GM19035 (cell line): ENCODE results near the gene GPC1.
A peak's percentile ranks its signal among the peaks of the same experiment; 100 is the strongest.

ENCODE experiments used
- ATAC-seq: cut with Tn5 transposase; IDR thresholded peaks from one replicate; pipeline ENCODE4 v1.9.1; 2021; ENCODE audit not compliant: unreplicated experiment

The GPC1 gene

DNA sequence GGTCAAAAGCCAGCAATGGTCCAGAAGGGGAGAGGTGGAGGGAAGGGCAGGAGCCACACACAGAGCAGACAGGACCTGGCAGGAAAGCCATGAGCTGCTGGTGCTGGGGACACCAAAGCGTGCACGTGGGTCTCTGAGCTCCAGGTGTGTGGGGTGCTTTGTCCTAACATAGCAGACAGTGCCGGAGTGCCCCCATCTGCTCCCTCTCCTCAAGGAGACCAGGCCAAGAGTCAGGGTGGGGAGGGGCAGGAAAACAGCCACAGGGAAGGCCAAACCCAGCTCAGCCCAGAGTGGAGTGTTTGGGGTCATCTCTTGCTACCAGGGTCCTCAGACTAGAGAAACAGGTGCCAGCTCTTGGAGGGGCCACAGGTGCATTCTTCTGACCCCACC is 4.2 kb upstream of the GPC1 start:
- ATAC-seq, result no peak

GRCh38 chr2:240431661-240432424 is 3.6 kb upstream of the GPC1 start:
- no peak for ATAC-seq

GRCh38 chr2:240432430-240432819 is 3.0 kb upstream of the GPC1 start:
- ATAC-seq, result no peak

DNA sequence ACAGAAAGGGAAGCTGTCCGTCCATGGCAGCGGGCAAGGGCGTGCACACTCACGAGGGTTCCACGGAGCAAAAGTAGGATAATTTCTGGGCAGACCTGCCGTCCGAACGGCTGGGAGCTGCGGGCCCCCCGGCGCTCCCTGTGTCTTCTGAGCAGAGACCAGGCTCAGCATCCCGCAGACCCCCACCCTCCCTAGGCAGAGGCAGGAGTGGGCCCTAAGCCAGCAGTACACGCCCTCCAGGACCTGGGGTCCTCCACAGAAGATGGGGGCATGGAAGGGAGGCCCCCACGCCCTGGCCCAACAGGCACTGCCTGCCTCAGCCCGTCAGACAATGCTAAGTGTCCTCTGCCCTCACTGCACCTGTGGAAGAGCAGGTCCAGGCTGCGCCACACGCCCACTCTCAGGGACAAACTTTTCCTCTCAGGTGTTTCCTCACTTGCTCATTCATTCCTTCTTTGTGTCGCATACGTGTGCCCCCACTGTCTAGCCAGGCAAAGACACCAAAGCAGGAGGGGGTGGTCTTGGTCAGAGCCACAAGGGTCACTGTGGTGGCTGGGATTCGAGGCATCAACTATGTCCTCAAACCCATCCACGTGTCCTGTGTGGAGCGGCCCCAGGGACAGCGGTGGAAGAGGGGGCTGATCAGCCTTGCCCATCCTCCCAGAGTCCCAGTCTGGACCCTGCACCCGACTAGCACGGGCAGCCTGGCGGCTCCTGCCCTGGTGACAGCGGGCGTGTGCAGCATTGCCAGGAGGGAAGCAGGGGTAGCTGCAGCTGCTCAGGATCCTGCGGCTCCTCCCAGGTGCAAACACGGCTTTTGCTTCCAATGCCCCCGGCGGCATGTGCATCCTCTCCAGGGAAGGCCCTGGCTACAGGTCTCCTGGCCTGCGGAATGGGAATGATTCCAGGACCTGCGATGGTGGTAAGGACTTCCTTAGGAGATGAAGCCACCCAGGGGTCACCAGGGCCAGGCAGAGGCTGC is 2.4 kb upstream of the GPC1 start:
- ATAC-seq, result no peak

DNA sequence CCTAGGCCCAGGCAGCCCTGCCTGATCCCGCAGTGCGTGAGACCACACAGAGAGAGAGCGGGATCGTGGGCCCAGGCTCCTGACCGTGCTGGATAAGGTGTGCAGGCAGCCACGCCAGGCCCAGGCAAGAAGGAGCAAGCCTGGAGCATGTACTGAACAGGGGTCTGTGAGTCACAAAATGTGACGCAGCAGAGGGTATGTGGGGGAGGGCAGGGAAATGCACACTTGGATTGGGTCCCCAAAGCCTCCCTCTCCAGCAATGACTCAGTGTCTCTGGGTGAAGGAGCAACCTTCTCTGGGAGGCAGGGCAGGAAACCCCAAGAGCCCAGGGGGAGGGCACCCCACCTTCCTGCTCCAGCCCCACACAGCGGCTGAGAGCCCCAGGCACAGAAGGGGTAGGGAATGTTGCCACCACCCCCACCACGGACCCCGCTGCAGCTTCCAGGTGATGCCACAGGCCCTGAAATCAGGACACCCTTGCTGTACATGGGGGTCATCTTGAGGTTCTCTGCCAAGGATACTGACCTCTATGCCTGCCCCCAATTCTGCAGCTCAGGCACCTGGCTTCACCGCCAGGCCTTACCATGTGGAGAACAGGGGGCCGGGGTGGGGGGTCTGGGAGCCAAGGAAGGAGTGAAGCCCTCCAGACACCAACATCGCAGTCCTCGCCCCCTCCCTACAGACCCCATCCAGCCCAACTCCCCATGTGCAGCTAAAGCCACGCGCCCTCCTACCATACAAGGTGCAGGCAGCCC is 1.3 kb upstream of the GPC1 start:
- ATAC-seq, result no peak

- ATAC-seq, result peak; percentile 67
Measured at GRCh38 chr2:240434728-240435456, 571 bp upstream of the GPC1 start.

DNA sequence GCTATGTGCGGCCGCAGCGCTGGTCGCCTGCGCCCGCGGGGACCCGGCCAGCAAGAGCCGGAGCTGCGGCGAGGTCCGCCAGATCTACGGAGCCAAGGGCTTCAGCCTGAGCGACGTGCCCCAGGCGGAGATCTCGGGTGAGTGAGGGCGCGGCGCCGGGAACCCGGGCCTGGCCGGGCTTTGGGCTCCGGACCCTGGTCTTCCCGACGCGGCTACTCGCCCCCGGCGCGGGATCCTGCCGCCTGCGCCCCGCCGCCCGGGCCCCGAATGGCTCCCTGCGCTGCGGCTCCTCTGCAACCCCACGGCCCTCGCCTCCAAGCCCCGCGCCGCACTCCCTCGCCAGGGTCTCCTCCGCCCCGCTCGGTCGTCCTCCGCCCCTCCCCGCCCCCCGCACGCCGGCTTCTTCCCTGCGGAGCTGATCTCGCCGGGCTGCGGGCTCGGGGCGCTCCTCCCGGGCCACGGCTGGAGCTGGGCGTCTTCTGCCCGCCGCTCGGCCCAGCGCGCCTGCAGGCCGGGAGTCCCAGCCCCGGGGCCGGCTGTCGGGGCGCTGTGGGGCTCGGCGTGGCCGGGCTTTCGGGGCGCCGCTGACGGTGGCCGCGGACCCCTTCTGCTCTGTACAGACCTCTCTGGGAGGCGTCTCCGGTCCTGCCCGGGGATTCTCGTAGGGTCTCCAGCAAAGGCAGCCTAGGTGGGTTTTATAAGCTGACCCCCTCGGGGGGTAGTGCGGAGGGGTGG is 652 bp downstream of the GPC1 start:
- ATAC-seq, result peak; percentile 6

GRCh38 chr2:240436683-240437550 is 1.5 kb downstream of the GPC1 start:
- ATAC-seq, result no peak

DNA sequence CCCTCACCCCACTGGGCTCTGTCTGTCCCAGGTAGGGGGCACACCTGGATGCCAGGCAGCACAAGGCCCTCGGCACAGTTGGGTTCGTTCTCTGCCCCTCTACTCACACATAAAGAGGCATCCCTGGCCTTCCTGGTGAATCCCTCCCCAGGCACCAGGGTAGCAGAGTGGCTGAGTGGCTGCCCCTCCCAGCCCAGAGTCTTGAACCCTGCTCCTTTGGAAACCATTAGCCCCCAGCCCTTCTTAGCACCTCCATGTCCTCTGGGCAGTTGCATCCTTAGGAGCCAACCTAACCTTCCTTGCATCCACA is 2.0 kb downstream of the GPC1 start:
- no peak for ATAC-seq

- no peak for ATAC-seq
Measured at GRCh38 chr2:240437861-240438809, 2.7 kb downstream of the GPC1 start.

DNA sequence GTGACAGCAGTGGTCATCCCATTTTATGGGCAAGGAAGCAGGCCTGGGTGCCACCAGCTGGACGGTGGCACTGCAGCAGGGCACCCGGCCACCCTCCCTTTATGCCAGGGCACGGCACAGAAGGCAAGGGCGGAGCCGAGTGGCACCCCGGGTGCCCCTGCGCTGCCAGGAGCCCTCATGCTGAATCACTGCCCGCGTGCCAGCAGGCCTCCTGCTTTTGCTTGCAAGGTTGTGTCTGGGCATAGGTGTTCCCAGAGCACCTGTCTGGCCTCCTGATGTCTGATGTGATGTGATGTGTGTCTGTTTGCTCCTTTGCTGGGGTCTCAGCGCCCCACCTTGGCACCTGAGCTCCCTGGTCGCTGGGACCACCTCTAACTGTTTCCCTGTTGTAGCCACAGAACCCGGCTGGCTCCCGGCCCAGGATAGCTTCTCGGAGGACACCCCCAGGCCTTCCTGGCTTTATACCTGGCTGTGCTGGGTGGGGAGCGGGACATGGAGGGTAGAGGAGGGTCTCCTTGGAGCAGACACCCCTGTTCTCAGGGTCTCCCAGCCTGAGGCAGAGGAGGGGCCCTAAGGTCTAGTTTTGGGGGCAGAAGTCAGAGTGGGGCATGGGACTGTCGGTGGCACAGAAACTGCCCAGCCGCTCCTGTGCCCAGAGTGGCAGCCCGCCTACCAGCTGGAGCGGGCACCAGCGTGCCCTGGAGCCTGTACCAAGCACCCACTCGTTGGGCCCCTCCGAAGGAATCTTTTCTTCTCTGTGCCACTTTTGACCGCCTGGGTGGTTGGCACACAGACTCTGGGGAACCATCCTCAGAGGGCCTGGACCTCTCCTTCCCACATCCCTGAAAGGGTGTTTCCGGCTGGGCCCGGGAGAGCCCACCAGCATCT is 3.6 kb downstream of the GPC1 start:
- no peak for ATAC-seq

DNA sequence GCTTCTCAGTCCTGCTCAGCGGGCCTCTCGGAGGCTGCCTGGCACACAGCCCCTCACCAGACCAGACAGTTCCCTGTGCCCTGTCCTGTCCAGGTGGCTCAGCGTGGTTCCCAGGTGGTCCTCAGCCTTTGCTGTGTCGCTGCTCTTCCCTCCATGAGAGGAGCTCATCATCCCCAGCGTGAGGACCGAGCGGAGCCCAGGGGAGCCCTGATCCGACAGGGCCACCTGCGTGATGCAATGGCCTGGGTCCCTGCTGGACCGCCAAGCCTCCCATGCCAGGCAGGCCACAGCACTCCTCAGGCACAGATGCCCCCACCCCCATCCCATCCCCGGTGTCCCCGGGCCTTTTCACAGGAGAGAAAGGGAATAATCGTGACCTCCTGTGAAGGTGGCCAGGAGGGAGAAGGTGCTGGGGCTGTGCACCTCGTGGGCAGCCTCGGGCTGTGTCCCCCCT is 4.3 kb downstream of the GPC1 start:
- no peak for ATAC-seq

DNA sequence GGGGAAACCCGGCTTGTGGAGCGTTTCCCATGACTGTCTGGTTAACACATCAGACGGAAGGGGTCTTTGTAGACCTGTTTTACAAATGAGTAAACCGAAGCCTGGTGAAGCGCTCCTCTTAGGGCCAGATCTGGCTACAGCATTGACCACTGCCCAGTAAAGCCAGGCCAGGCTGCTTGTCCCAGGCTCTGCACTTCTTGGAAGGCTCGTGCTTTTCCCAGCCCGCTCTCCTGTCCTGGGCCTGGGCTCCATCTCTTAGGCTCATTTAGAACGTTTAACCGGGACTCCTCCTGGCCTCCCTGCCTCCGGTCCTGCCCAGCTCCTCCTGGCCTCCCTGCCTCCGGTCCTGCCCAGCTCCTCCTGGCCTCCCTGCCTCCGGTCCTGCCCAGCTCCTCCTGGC is 4.8 kb downstream of the GPC1 start:
- no peak for ATAC-seq

DNA sequence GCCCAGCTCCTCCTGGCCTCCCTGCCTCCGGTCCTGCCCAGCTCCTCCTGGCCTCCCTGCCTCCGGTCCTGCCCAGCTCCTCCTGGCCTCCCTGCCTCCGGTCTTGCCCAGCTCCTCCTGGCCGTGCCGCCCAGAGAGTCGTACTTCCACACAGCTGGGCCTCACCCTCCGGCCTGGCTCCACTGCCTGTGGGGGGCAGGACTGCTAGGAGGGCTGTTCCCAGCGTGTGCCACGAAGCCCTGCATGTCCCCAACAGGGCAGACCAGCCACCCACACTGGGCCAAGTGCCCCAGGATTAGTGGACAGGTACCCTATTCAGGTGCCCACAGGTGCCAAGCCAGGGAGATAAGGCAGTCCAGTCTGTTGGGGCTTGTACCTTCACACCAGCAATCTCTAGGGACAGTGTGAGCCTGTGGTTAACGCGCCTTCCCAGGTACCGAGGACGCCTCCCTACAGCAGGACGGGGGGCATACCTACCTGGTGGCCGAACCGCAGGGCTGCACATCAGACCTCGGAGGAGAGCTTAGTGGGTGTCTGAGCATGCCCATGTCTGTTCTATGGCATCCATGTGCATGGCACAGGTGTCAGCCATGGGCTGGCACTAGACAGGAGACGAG is 5.3 kb downstream of the GPC1 start:
- no peak for ATAC-seq

DNA sequence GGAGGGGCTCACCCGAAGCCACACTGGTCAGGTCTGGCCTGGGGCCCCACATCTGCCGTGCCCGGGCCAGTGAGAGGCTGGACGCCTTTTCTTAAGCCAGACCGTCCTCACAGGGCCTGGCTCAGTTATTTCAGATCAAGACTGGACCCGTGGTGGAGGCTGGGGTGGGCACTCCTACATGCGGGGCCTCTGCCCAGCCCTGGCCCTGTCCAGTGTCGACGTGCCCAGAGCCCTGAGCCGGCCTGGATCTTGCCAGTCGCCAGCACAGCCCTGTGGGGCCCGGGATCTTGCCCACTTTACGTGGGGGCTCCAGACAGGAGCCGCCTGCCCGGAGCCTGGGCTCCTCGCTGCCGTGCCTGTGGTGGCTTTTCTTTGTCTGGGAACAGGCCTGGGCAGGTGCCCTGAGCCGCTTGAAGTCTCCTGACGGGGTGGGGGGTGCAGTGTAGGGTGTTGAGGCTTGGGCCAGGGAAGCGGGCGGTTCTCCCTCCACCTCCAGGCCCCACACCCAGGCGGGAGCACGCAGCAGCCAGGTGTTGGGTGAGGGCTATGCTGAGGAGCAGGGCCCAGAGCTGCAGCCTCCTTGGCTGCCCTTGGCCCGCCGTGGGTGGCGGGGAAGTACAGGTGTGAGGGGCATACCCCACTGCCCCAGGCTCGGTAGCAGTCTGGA is 6.0 kb downstream of the GPC1 start:
- no peak for ATAC-seq

DNA sequence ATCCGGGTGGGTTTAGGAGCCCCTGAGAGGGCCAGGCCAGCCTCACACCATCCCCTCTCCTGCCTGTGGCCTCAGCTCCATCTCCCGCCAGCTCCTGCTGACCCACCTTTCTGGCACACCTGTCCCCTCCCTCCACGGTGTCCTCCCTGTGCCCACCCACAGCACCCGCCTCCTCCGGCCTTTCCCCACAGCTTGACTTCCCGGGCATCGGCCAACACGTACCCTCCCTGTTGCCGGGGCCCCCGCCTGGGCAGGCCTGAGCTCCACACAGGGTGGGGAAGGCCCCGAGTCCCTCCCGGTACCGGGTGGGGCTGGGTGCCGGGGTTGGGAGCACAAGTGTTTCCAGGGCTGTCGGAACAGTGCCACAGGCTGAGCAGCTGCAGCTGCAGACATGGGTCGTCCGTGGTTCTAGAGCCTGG is 6.5 kb downstream of the GPC1 start:
- ATAC-seq, result no peak
